HG03575 (cell line): Measurements from ENCODE around the gene ZNF587.
"Not testable (repeated sequence)": the region's sequence is repeated elsewhere in the genome, so short reads cannot be mapped to it uniquely, and the experiment has no call there.

Experiments used
- ATAC-seq: cut with Tn5 transposase; IDR thresholded peaks from one replicate; pipeline ENCODE4 v1.9.1; 2021; ENCODE audit not compliant: unreplicated experiment, insufficient number of reproducible peaks, low FRiP score; ENCODE audit errors: extremely low read depth

The ZNF587 gene

DNA sequence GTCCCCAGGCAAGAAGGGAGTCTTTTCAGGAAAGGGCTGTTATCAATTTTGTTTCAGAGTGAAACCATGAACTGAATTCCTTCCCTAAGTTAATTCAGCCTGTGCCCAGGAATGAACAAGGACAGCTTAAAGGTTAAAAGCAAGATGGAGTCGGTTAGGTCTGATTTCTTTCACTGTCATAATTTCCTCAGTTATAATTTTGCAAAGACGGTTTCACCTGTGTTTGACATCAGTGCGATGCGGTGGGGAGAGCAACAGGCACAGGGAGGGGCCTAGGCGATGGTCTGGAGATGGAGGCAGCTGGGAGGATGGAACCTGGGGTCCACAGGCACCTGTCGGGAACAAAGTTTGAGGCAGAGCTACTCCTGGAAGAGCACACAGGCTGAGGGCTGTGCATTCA lies 29.1 kb upstream of the ZNF587 start:
- no peak for ATAC-seq

GRCh38 chr19:57821095-57821494 lies 28.6 kb upstream of the ZNF587 start:
- not testable (repeated sequence) for ATAC-seq

DNA sequence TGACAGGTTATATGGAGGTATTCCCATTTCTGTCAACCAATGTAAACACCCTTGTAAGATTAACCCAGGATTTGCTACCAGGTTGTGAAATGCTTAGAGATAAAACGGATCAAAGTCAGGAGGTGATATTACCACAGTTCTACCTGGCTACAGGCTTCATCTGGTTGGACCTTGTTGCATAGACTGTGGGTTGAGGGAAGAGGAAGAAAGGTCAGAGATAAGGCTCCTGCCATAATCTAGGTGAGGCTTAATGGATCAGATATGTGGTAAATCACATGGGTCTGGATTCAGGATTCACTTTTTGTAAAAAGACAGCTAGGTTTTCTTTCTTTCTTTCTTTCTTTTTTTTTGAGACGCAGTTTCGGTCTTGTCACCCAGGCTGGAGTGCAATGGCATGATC lies 28.2 kb upstream of the ZNF587 start:
- ATAC-seq = not testable (repeated sequence)

DNA sequence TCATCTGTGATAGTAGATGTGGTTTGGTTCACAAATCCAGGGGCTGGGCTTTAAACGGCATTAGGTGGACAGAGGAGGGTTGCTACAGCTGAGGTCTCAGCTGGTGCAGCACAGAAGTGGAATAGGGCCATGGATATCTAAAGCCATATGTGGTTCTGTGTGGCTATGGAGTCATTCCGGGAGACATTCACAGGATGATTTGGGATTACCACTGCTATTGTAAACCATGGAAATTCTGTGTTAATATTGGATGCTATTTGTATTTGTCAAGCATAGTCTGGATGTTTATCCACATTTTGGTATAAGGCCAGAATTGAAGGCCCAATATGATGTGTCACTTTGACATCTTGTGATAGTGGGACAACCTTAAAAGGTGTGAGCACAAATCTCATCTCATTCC lies 26.5 kb upstream of the ZNF587 start:
- ATAC-seq = not testable (repeated sequence)

DNA sequence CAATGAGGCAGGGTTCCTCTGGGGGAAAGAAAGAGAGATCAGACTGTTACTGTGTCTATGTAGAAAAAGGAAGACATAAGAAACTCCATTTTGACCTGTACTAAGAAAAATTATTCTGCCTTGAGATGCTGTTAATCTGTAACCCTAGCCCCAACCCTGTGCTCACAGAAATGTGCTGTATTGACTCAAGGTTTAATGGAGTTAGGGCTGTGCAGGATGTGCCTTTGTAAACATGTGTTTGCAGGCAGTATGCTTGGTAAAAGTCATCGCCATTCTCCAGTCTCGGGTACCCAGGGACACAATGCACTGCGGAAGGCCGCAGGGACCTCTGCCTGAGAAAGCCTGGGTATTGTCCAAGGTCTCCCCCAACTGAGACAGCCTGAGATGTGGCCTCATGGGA lies 26.1 kb upstream of the ZNF587 start:
- not testable (repeated sequence) for ATAC-seq

DNA sequence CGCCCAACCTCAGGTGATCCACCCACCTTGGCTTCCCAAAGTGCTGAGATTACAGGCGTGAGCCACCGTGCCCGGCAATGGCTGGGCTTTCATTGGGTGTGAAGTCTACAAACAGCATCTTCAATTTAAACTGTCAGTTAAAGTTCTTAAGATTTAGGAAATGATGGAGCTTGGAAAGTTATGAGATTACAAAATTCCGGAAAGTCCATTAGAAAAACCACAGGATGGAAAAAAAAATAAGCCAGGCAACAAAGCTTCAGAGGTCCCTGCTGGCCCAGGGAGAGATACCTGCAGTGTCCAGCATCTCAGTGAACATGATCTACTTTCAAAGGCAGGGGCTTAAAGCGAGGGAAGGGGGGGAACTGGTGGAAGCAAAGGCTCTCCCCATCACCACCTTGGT lies 24.1 kb upstream of the ZNF587 start:
- ATAC-seq = no peak

GRCh38 chr19:57829316-57829715 lies 20.3 kb upstream of the ZNF587 start:
- no peak for ATAC-seq

DNA sequence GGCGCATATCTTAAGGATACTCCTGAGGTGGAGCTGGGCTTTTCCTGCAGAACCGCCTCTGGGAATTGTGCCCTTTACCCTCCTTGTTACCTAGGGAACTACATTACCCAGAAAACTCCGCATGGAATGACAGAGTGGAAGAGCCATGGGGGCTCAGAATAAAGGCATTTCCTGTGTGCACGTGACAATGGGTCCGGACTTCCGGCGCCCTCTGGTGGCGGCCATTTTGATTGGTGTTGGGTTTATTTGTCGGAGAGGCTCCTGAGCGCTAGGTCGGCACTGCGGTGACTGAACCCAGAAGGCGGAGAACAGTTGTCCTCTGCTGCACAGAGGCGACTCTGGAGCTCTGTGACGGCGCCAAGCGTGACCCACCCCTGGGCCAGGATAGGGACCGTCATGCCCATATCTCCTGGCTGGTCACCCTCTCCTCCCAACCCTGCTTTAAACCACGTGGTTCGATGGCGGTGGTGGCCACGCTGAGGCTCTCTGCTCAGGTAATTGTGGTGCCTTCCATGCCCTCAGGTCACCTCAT lies 19.5 kb upstream of the ZNF587 start, which contains the start of gene ZNF587B:
Gene ZNF587B (plus strand): TSS at position 229 of the 532 bp plus-strand sequence. CDS start 230 bp downstream, at position 459.
- ATAC-seq = no peak

DNA sequence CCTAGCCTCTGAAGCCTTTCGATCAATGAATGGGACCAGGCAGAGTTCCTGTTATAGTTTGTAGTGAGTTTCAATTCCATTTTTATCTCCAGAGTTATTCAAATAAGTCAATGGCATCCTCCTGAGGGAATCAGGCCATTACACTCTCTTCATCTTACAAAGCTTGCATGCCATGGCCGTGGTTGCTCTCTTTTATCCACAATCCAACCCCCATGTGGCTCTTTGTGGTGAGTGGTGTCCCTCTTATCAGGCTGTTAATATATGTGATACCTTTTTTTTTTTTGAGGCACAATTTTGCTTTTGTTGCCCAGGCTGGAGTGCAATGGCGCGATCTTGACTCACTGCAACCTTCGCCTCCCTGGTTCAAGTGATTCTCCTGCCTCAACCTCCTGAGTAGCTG lies 12.7 kb upstream of the ZNF587 start:
- not testable (repeated sequence) for ATAC-seq

DNA sequence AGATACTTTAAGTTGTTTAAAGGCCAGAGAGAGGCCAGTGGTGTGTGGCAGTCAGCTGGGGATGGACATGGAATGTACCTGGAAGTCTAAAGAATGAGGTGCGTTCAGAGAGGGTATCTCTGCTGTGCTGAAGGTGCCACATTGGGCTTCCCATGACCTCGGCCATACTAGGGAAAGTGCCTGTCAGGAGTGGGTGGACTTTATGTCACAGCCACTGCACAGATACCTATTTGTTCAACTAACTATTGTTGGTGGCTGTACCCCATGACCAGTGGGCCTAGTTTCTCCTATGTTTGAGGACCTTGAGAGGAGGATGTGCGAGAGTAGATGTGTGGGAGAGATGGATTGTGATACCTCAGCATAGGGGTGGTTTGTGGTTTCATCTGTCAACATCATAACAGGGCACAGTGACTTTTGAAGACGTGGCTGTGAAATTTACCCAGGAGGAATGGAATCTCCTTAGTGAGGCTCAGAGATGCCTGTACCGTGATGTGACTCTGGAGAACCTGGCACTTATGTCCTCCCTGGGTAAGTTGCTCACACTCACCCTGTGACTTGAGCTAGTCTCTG lies 11.0 kb upstream of the ZNF587 start:
- not testable (repeated sequence) for ATAC-seq

GRCh38 chr19:57841122-57841763 lies 8.4 kb upstream of the ZNF587 start:
- no peak for ATAC-seq

DNA sequence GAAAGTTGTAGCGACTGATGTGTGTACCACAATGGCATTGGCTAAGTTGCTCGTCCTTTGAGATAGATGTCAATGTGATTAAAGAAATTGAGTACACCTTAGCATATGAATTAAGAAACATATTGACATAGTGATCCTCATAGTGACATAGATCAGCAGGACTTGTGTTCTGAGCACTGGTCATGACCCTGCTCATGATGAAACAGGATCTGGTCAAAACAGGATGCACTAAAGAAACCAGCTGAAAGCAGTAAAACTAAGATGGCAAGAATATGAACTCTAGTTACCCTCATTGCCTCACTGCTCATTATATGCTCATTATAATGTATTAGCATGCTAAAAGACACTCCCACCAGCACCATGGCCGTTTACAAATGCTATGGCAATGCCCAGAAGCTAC lies 2.5 kb upstream of the ZNF587 start:
- not testable (repeated sequence) for ATAC-seq

DNA sequence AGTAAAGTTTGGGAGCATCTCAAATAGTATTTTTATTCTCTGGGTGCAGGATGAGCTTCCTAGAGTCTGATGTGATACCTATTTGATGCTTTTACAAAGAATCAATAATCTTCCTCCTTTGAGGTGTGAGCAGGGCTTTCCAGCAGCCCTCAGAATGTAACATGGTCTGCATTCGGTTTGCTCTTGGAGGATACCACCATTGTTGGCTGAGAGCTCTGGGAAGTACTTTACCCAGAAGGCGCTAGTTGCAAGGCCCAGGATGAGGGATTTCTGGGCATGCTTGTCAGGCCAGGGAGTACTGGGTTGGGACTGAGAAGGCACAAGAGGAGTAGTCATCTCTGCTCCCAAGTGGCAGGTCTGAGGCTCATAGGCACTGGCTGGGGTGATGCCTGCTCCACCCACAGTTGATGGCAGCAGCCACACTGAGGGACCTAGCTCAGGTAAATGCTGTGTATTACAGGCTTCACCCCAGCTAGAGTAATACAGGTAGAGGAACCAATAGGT lies 445 bp upstream of the ZNF587 start:
- peak; percentile 18 for ATAC-seq

- ATAC-seq = no peak
Observed at GRCh38 chr19:57850553-57851017, 926 bp downstream of the ZNF587 start.

GRCh38 chr19:57851812-57852603 lies 2.3 kb downstream of the ZNF587 start:
- not testable (repeated sequence) for ATAC-seq

- not testable (repeated sequence) for ATAC-seq
Observed at GRCh38 chr19:57854117-57854516, 4.5 kb downstream of the ZNF587 start.

DNA sequence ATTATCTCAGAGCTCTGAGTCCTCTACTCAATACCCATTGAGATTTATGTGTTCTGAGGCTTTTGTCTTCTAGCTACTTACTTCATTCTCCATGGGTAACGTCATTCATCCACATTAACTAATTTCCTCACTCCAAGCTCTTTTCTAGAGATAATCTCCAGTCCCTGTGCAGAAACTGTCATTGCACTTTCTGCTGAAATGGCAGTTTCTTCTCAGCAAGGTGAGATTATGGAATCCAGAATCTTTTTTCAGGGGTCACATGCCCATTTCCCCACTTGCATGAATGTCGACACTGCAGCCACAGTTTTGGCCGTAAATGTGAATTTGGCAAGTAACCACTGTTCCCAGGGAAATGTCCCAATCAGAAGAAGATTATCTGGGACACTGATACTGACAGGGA lies 12.7 kb downstream of the ZNF587 start:
- not testable (repeated sequence) for ATAC-seq

DNA sequence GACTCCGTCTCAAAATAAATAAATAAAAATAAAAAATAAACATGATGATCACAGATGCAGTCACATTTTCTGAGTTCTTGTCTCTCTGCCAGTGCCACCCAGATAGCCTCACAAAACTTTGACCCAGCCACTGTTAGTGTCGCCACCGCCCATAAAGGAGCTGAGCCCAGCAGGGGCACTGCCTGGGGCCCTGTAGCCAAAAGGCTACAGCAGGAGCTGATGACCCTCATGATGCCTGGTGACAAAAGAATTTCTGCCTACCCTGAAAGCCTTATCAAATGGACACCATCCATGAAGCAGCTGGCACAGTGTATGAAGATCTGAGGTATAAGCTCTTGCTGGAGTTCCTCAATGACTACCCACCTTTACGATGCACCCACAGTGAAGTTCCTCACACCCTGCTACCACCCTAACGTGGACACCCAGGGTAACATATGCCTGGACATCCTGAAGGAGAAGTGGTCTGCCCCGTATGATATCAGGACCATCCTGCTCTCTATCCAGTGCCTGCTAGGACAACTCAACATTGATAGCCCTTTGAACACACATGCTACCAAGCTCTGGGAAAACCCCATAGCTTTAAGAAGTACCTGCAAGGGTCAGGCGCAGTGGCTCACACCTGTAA lies 18.3 kb downstream of the ZNF587 start:
- no peak for ATAC-seq

DNA sequence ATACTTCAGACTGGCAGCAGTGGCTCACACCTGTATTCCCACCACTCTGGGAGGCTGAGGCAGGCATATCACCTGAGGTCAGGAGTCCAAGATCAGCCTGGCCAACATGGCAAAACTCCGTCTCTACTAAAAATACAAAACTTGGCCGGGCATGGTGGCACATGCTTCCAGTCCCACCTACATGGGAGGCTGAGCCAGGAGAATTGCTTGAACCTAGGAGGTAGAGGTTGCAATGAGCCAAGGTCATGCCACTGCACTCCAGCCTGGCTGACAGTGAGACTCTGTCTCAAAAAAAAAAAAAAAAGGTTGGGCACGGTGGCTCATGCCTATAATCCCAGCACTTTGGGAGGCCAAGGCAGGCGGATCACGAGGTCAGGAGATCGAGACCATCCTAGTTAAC lies 20.0 kb downstream of the ZNF587 start:
- not testable (repeated sequence) for ATAC-seq
